Inflammatory macrophage (primary cell): ENCODE measurements around the gene PIGT.
A peak's percentile ranks its signal among the peaks of the same experiment; 100 is the strongest.

Experiments used
- DNase-seq, 2 donors: peaks; one replicate each; pipeline ENCODE4 v3.0.0-alpha.2; 2020 to 2022

The PIGT gene

GRCh38 chr20:45400346-45401031, 15.5 kb upstream of the PIGT start:
- no peak for DNase-seq

GRCh38 chr20:45402946-45403345, 13.0 kb upstream of the PIGT start:
- DNase-seq: no peak

- no peak for DNase-seq
Observed at GRCh38 chr20:45404438-45404837, 11.5 kb upstream of the PIGT start.

- no peak for DNase-seq
Observed at GRCh38 chr20:45405571-45406259, 10.2 kb upstream of the PIGT start.

DNA sequence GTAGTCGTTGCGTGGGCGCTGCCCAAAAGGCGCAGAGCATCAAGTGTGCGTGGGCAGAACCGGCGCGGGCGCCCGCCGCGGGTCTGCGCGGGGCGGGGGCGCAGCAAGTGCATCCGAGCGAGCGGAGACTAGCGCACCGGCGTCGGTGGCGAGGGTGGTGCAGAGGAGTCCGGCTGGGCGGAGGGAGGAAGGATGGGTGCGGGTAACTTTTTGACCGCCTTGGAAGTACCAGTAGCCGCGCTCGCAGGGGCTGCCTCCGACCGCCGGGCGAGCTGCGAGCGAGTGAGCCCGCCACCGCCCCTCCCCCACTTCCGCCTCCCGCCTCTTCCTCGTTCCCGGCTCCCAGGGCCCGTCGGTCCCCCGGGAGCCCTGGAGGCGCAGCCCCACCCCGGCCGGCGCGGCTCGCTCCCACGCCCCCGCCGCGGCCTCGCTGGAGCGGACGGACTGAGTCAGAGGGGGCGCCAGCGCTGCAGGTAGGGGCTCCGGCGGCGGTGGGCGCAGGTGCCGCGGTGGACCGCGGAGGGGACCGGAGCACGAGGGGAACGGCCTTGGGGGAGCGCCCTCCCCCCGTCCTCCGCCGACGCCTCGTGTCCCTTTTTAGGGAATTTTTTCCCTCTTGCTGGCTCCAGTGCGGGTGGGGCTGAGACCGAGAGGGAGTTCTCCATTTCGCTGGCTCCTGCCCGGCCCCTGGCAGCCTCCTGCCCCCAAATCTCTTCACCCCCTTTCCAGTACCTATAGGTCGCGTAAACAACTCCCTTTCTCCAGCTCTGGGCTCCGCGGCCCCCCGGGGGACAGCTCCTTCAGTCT, 9.5 kb upstream of the PIGT start:
- peak; percentile 28 to 58 for DNase-seq

- no peak for DNase-seq
Observed at GRCh38 chr20:45407067-45407745, 8.7 kb upstream of the PIGT start.

GRCh38 chr20:45407783-45408645, 7.9 kb upstream of the PIGT start, which contains the start of gene DBNDD2:
Gene DBNDD2 (plus strand): TSS chr20:45408289. CDS start chr20:45408468, 179 bp downstream.
- no peak for DNase-seq

DNA sequence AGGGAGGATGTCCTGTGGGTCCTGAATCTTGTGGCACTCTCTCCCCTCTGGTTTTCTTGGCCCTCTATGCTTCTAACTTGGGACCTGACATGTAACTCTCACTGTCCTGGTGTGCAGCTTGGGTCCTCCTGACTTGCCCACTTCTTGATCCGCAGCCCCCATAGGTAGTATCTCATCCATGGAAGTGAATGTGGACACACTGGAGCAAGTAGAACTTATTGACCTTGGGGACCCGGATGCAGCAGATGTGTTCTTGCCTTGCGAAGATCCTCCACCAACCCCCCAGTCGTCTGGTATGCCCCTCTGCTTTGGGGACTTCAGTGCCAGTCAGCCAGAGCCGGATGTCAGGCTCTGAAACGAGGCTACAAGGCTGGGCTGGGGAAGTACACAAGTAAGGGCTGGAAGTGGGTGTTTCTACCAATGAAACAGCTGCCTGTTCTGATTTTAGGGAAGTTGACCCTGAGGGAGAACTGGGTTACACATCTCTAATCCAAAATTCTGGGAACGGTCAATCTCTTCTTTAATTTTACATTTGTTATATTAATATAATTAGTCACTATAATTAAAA, 7.2 kb upstream of the PIGT start:
- peak; percentile 78 to 87 for DNase-seq

DNA sequence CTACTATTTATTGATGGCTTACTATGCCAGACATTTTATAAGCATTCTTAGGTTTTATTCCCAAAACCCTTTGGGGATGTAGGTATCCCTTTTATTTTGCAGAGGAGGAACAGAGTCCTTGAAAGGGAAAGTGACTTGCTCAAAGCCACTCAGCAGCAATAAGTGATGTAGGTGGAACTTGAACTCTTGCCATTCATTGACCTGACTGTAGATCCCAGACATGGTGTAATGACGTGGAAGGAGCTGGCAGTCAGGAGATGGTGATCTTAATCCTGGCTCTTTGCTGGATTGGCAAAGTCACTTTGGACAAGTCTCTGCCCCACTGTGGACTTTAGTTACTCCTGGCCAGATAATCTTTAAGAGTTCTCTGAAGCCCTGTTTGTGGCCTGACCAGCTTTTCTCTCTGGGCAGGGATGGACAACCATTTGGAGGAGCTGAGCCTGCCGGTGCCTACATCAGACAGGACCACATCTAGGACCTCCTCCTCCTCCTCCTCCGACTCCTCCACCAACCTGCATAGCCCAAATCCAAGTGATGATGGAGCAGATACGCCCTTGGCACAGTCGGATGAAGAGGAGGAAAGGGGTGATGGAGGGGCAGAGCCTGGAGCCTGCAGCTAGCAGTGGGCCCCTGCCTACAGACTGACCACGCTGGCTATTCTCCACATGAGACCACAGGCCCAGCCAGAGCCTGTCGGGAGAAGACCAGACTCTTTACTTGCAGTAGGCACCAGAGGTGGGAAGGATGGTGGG, 6.2 kb upstream of the PIGT start:
- DNase-seq: peak; percentile 23 to 44

GRCh38 chr20:45410887-45411286, 5.1 kb upstream of the PIGT start:
- no peak for DNase-seq

GRCh38 chr20:45412653-45413052, 3.3 kb upstream of the PIGT start:
- DNase-seq: no peak

DNA sequence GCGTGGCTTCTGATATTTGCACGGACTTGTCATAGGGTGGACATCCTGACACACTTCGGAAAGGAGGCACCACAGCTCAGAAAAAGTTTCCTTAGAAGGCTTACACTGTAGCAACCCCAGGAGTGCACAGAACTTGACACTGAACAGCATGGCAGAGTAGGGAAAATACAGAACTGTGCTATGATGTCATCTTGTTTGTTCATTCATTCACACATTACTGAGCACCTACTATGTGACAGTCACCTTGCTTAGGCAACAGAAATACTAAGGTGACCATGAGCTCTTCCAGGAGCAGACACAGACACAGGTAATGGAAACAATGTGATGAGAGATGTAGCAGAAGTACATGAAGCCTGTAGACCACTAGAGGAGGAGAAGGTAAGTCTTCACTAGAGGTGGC, 2.5 kb upstream of the PIGT start:
- no peak for DNase-seq

DNA sequence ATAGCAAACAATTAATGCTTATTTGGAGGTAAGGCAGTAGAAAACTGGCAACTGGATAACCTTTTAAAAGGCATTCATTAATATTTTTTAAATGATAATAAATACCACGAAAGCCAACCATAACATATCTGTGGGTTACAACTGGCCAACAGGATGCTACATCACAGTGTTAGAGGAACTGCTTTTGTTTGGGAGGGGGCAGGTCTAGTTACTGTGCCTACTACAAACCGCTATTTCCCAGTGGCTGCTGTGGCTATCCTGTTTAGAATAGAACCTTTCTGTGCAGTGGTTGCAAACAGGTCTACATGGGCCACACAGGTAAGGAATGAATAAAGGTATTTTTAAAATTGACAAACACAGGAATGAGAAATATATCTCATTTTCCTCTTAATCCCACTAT, 976 bp downstream of the PIGT start:
- peak in 1 of 2 donors; percentile 20 for DNase-seq

DNA sequence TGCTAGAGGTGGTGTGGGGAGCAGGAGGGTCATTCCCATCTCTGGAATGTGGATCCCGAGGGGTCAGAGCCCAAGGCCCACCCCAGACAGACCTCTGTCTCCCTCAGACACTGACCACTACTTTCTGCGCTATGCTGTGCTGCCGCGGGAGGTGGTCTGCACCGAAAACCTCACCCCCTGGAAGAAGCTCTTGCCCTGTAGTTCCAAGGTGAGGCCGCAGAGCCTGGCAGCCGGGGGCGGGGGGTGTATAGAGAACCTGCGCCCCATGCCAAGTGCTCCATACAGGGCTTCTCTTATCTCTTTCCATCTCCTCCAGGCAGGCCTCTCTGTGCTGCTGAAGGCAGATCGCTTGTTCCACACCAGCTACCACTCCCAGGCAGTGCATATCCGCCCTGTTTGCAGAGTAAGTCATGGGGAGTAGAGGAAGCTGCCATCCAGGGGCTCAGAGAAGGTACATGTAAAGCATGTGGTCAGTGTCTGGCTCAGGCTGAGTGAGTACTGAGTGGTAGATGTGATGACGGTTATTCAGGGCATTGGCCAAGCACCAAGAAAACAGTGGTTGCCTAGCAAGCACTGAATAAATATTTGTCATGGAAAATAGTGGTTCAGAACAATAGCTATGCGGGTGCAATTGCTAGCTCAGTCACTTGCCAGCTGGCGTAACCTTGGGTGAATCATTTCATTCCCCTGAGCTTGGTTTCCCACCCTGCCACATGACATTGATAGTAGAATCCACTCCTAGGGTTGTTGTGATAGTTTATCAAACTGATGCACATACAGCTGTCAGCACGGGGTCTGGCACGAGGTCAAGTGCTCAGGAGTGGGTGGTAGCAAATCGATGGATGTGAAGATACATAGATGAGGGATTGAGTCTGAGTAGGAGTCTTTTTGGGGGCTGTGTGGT, 3.5 kb downstream of the PIGT start:
- DNase-seq: no peak

GRCh38 chr20:45420125-45420524, 4.2 kb downstream of the PIGT start:
- DNase-seq: no peak

DNA sequence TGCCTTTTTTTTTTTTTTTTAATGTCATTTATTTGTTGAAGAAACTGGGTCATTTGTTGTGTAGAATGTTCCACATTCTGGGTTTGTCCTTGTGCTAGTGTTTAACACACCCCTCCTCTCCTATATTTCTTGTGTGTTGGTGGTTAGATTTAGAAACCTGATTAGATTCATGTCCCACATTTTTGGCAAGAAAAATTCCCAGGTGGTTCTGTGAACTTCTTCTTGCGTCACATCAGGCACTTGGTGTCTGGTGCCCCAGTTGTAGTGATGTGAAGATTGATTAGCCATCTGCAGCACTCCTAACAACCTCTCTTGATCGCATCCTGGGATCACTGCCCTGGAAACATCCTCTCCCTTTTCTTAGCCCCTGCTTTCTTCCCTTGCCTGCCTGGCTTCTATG, 7.8 kb downstream of the PIGT start:
- DNase-seq: no peak

- DNase-seq: no peak
Observed at GRCh38 chr20:45425561-45425960, 9.6 kb downstream of the PIGT start.

DNA sequence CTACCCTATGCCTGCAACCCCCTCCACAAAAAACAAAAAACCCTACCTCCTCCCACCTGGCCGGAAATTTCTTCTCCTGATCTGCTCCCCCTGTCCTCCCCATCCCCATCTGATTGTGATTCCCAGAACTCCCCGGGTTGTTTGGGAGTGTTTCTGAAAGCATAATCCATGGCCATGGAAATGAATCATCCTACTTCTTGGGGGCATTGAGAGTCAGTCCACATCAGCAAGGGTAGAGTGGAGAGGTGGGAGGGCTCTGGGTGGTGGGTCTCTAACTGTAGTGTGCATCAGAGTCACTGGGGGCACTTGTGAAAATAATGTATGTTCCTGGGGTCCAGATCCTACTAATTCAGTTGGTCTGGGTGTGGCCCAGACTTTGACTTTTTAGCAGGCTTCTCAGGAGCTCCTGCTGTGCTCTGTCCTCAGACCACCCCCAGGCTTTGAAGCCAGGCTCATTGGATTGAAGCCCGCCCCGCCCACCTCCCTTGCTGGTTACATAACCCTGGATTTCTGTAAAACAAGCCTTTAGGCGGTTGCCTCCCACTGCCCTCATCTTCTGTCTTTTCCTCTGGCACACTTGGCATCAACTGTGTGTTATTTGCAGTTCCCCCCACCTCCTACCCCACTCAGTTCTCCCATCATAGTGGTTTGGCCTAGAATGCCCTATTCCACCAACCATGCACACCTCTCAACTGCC, 10.5 kb downstream of the PIGT start:
- DNase-seq: peak; percentile 26 to 45
